CD14-positive monocyte (primary cell): ENCODE results near the gene MLLT10. TPM values are rescaled to one million over a fixed set of nuclear protein-coding genes. Genes with fewer than 3 reads are reported as not detected.
A peak's percentile ranks its signal among the peaks of the same experiment; 100 is the strongest.
"Not testable (repeated sequence)": the region's sequence is repeated elsewhere in the genome, so short reads cannot be mapped to it uniquely, and the experiment has no call there.

ENCODE experiments used
- DNase-seq, 3 donors: peaks; one replicate each; pipeline ENCODE4 v3.0.0-alpha.2; 2011 to 2022
- H2AFZ ChIP-seq: 2 replicates; pipeline ENCODE4 v1.6.0; 2012; ENCODE audit warnings: mild to moderate bottlenecking, low read depth, low read length, inconsistent platforms; ENCODE audit not compliant: insufficient read depth, poor library complexity, severe bottlenecking
- H3K27ac ChIP-seq, 2 donors: 1 replicate in 1 of 2; 2 replicates in 1 of 2; pipeline ENCODE4 v1.5.1; 2012 to 2013; ENCODE audit warnings: low read length in 2 of 2, control low read depth in 1 of 2, inconsistent platforms in 1 of 2, low read depth in 1 of 2, mild to moderate bottlenecking in 1 of 2
- H3K27me3 ChIP-seq, 2 donors: one replicate each; pipeline versions ENCODE4 v1.6.0 to v1.6.1; 2011 to 2013; ENCODE audit warnings: low read length in 2 of 2; ENCODE audit not compliant: control insufficient read depth in 2 of 2, insufficient read depth in 2 of 2
- H3K36me3 ChIP-seq, 2 donors: replicated peaks in 1 of 2; 1 replicate in 1 of 2; 2 replicates in 1 of 2; pipeline versions ENCODE4 v1.5.1 to v1.6.1; 2012 to 2013; ENCODE audit warnings: low read length in 2 of 2, control low read depth in 1 of 2, inconsistent platforms in 1 of 2, mild to moderate bottlenecking in 1 of 2; ENCODE audit not compliant: insufficient read depth in 2 of 2, control insufficient read depth in 1 of 2
- H3K4me1 ChIP-seq, 2 donors: 1 replicate in 1 of 2; 2 replicates in 1 of 2; pipeline versions ENCODE4 v1.5.1 to v1.6.1; 2012 to 2013; ENCODE audit warnings: low read length in 2 of 2, control low read depth in 1 of 2, inconsistent platforms in 1 of 2, mild to moderate bottlenecking in 1 of 2, moderate library complexity in 1 of 2; ENCODE audit not compliant: insufficient read depth in 2 of 2, control insufficient read depth in 1 of 2
- H3K4me2 ChIP-seq: replicated peaks from 2 replicates; pipeline ENCODE3; 2012; ENCODE audit warnings: low read length, moderate library complexity, mild to moderate bottlenecking; ENCODE audit not compliant: poor library complexity, severe bottlenecking; ENCODE audit errors: extremely low read depth
- H3K4me3 ChIP-seq, 3 experiments: fragments of 200-600 bp in 1 of 3; sonication (generic) in 1 of 3; replicated peaks in 1 of 3; 1 replicate in 2 of 3; 2 replicates in 1 of 3; pipeline ENCODE4 v1.5.1; 2011 to 2013; ENCODE audit warnings: low read length in 3 of 3, mild to moderate bottlenecking in 3 of 3, control low read depth in 2 of 3, low read depth in 2 of 3, inconsistent platforms in 1 of 3, moderate library complexity in 1 of 3
- H3K79me2 ChIP-seq: 2 replicates; pipeline ENCODE4 v1.6.0; 2012; ENCODE audit warnings: mild to moderate bottlenecking, control low read depth, inconsistent platforms, low read length, moderate library complexity; ENCODE audit not compliant: insufficient read depth
- H3K9ac ChIP-seq: 2 replicates; pipeline ENCODE4 v1.6.0; 2017; ENCODE audit warnings: low read length, mild to moderate bottlenecking; ENCODE audit not compliant: insufficient read depth, poor library complexity, severe bottlenecking
- H3K9me3 ChIP-seq, 2 donors: replicated peaks in 1 of 2; 1 replicate in 1 of 2; 2 replicates in 1 of 2; pipeline versions ENCODE4 v1.5.1 to v1.6.1; 2012 to 2013; ENCODE audit warnings: low read length in 2 of 2, control low read depth in 1 of 2; ENCODE audit not compliant: control insufficient read depth in 1 of 2, insufficient read depth in 1 of 2
- H4K20me1 ChIP-seq: 2 replicates; pipeline ENCODE4 v1.6.0; 2012; ENCODE audit warnings: mild to moderate bottlenecking, low read length, control low read depth, moderate library complexity; ENCODE audit not compliant: insufficient read depth
- H3K27ac Mint-ChIP-seq, 7 donors: one replicate each; pipeline ENCODE4 v1.8.0; 2020; ENCODE audit warnings: mild to moderate bottlenecking in 7 of 7, mixed read lengths in 7 of 7, moderate library complexity in 6 of 7, inconsistent platforms in 2 of 7
- H3K27me3 Mint-ChIP-seq, 3 donors: one replicate each; pipeline ENCODE4 v1.8.0; 2021 to 2022; ENCODE audit warnings: low read depth in 3 of 3, mild to moderate bottlenecking in 3 of 3, mixed read lengths in 3 of 3, moderate library complexity in 3 of 3, inconsistent platforms in 1 of 3
- H3K36me3 Mint-ChIP-seq, 2 donors: one replicate each; pipeline ENCODE4 v1.8.0; 2020; ENCODE audit warnings: mixed read lengths in 2 of 2, inconsistent platforms in 1 of 2, mild to moderate bottlenecking in 1 of 2
- H3K4me1 Mint-ChIP-seq: one replicate; pipeline ENCODE4 v1.8.0; 2020; ENCODE audit warnings: mild to moderate bottlenecking, mixed read lengths
- H3K4me3 Mint-ChIP-seq, 2 donors: one replicate each; pipeline ENCODE4 v1.8.0; 2020; ENCODE audit warnings: mild to moderate bottlenecking in 2 of 2, mixed read lengths in 2 of 2, moderate library complexity in 1 of 2
- H3K9me3 Mint-ChIP-seq, 7 donors: one replicate each; pipeline ENCODE4 v1.8.0; 2020 to 2022; ENCODE audit warnings: mixed read lengths in 7 of 7, mild to moderate bottlenecking in 6 of 7, moderate library complexity in 6 of 7, inconsistent platforms in 2 of 7
- WGBS: methylation state at CpG from one replicate; pipeline ENCODE4 v1.1.5; 2013; ENCODE audit warnings: missing lambda C conversion rate; ENCODE audit not compliant: insufficient coverage; 5-methylcytosine and 5-hydroxymethylcytosine counted together
- intact Hi-C, 2 donors: fragments of 100-400 bp; cut with micrococcal nuclease; formaldehyde crosslinking; loops; one replicate each; pipeline versions ENCODE4 v1.15.0 to v1.15.1; 2023
- polyA plus RNA-seq, 3 donors: library from polyadenylated mRNA; depleted of rRNA in 1 of 3; unstranded in 2 of 3; stranded (reverse) in 1 of 3; fragments of 300-500 nt in 2 of 3; fragments of >200 nt in 1 of 3; fragmentation: Illumina TruSeq in 2 of 3; gene quantifications; 1 replicate in 2 of 3; 2 replicates in 1 of 3; pipeline ENCODE4 v1.2.3, GENCODE V29; 2012 to 2021
- TF ChIP-seq, protein P1 (sequence below): fragments of 200-600 bp; IDR thresholded peaks from one replicate; pipeline ENCODE4 v1.8.0; 2022; ENCODE audit warnings: antibody characterized with exemption, mild to moderate bottlenecking

MLLT10 gene
- polyA plus RNA-seq, 3 donors: 4.9 to 39.1 (median 7.5) TPM

DNA sequence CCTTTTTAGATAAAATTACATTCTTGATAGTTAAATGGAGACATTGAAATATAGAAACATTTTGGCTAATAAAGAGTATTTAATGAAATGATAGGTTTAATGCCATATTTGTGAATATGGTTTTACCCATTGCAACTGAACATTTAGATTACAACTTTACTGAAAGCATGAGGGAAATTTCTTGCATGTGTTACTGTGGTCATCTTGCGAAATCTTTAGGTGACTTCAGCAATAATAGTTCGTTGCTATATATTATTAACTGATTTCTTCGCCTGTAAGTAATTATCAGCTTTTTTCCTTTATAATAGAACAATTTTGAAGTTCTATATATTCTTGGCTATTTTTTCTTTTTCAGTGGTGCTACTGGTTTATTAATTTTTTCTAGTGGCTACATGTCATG lies 83.2 kb downstream of the MLLT10 start:
- Mint-ChIP-seq H3K4me1 (peaks cover 4% of the 10 kb centered on the region), H3K9me3 (peaks cover 0 to 7% (median 4%) of the 10 kb centered on the region in 7 donors), H3K36me3 (peaks cover 28 to 50% of the 10 kb centered on the region in 2 donors), H3K27me3 (no peaks in the 10 kb centered on the region), H3K4me3 (no peak overlapping the region), H3K27ac (peak overlapping the region in 1 of 7 donors; percentile 69)
- TF ChIP-seq, protein P1, sequence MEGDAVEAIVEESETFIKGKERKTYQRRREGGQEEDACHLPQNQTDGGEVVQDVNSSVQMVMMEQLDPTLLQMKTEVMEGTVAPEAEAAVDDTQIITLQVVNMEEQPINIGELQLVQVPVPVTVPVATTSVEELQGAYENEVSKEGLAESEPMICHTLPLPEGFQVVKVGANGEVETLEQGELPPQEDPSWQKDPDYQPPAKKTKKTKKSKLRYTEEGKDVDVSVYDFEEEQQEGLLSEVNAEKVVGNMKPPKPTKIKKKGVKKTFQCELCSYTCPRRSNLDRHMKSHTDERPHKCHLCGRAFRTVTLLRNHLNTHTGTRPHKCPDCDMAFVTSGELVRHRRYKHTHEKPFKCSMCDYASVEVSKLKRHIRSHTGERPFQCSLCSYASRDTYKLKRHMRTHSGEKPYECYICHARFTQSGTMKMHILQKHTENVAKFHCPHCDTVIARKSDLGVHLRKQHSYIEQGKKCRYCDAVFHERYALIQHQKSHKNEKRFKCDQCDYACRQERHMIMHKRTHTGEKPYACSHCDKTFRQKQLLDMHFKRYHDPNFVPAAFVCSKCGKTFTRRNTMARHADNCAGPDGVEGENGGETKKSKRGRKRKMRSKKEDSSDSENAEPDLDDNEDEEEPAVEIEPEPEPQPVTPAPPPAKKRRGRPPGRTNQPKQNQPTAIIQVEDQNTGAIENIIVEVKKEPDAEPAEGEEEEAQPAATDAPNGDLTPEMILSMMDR: no peak
- peak in 2 of 3 donors; percentile 13 to 17 for DNase-seq
- peaks cover 0 to 5% of the 10 kb centered on the region in 2 donors for H3K4me1 ChIP-seq
- no peak overlapping the region for H3K9ac ChIP-seq
- H2AFZ ChIP-seq: no peak overlapping the region
- H3K27me3 ChIP-seq: no peaks in the 10 kb centered on the region
- no peak overlapping the region for H3K4me2 ChIP-seq
- no peaks in the 10 kb centered on the region for H3K9me3 ChIP-seq
- peaks cover 15 to 55% of the 10 kb centered on the region in 2 donors for H3K36me3 ChIP-seq
- peak overlapping the region in 1 of 2 donors; percentile 20 for H3K27ac ChIP-seq
- intact Hi-C loops: no loop called here
- no peak overlapping the region for H3K4me3 ChIP-seq
- peaks cover 21% of the 10 kb centered on the region for H4K20me1 ChIP-seq
- peaks cover 19% of the 10 kb centered on the region for H3K79me2 ChIP-seq
- no CpG with 5 or more reads among the region's 3 CpGs for WGBS

DNA sequence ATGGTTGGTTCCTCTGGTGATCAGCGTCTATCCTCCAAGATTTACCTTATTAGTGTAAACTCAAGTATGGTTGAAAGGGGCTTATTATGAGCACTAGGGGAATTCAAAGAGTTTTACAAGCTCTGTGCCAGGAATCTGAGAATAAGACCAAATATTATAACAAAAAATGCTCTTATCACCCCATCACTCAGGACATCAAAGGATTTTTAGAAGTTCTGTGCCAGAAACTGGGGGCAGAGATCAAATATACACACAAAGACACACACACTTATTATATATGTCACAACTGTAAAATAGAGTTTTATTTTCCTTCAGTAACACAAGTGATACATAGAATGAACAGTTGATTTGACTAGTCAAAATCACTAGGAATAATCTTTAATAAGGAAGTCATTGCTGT lies 89.3 kb downstream of the MLLT10 start:
- H3K4me1 Mint-ChIP-seq: no peaks in the 10 kb centered on the region
- Histone ChIP-seq H3K79me2 (peaks cover 13% of the 10 kb centered on the region), H3K27me3 (no peaks in the 10 kb centered on the region), H3K4me2 (no peak overlapping the region), H3K4me1 (no peaks in the 10 kb centered on the region), H3K4me3 (no peak overlapping the region), H2AFZ (no peak overlapping the region), H3K36me3 (peaks cover 18 to 87% of the 10 kb centered on the region in 2 donors), H4K20me1 (no peaks in the 10 kb centered on the region), H3K9me3 (no peaks in the 10 kb centered on the region), H3K9ac (no peak overlapping the region), H3K27ac (no peak overlapping the region)
- peaks cover 42 to 78% of the 10 kb centered on the region in 2 donors for H3K36me3 Mint-ChIP-seq
- H3K9me3 Mint-ChIP-seq: peaks cover 0 to 7% (median 4%) of the 10 kb centered on the region in 7 donors
- peak overlapping the region in 1 of 7 donors; percentile 8 for H3K27ac Mint-ChIP-seq
- H3K4me3 Mint-ChIP-seq: no peak overlapping the region
- TF ChIP-seq, protein P1: no peak
- H3K27me3 Mint-ChIP-seq: no peaks in the 10 kb centered on the region
- DNase-seq: no peak
- intact Hi-C loops: no loop called here
- WGBS: no CpG with 5 or more reads among the region's 1 CpG

DNA sequence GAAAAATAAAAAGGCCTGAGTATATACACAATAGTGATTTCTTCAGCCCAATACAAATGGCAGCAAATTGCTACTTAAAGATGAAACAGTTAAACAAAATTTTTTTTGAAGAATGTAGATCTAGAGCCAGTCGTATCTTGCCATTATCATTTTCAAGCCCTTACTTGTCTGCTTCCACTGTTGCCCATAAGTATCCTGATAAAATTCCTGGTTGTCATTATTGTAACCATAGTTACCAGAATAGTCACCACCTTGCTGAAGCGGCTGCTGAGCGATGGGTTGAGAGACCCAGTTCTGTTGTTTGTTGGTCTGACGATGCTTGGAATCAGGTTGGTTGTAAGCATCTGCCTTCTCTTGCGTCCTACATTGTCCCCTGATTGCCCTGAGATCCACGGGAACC lies 90.4 kb downstream of the MLLT10 start:
- H3K4me3 ChIP-seq, H2AFZ ChIP-seq, H3K27me3 ChIP-seq, H3K4me3 Mint-ChIP-seq, H3K4me1 ChIP-seq, H3K4me1 Mint-ChIP-seq, H3K79me2 ChIP-seq, H3K27me3 Mint-ChIP-seq, intact Hi-C loops, H3K9me3 Mint-ChIP-seq, H4K20me1 ChIP-seq, H3K27ac Mint-ChIP-seq, H3K4me2 ChIP-seq, H3K9me3 ChIP-seq, DNase-seq, H3K9ac ChIP-seq: not testable (repeated sequence)
- peaks cover 18 to 86% of the 10 kb centered on the region in 2 donors for H3K36me3 ChIP-seq
- peaks cover 37 to 76% of the 10 kb centered on the region in 2 donors for H3K36me3 Mint-ChIP-seq
- peak overlapping the region in 1 of 2 donors; percentile 1 for H3K27ac ChIP-seq
- 96% methylated on average over 3 of the region's 6 CpGs for WGBS
